Gastroesophageal sphincter (tissue), 3 donors: ENCODE results near the gene NRXN3.

ENCODE experiments used
- EP300 ChIP-seq: sonication (generic); formaldehyde crosslinking; IDR thresholded peaks from one replicate; pipeline ENCODE4 v1.6.1; 2017; ENCODE audit warnings: antibody characterized with exemption, mild to moderate bottlenecking
- POLR2AphosphoS5 ChIP-seq: sonication (generic); formaldehyde crosslinking; IDR thresholded peaks from one replicate; pipeline ENCODE4 v1.6.1; 2017; ENCODE audit warnings: antibody characterized with exemption
- TF ChIP-seq, protein P1 (sequence below), 4 experiments: fragments of 200-600 bp in 2 of 4; fragments of 450-650 bp in 2 of 4; sonication (generic) in 1 of 4; IDR thresholded peaks; one replicate each; pipeline ENCODE4 v1.5.1; 2017 to 2019; ENCODE audit warnings: antibody characterized with exemption in 4 of 4, mild to moderate bottlenecking in 2 of 4, moderate library complexity in 2 of 4

DNA sequence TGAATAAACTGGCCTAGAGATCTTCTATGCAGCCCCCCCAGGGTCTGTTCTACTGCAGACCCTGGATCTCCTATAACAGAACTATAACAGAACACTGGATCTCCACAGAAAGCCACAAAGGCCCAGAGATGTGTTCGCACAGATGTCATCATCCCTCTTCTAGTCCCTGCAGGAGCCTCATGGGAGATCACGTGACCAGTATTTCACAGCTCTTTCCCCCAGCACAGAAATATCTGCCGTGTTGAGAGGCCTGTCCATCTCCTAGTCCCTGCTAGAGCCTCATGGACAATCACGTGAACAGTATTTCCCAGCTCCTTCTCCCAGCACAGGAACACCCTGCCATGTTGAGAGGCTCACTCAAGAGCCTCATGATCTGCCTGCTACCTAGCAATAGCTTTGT, 331.7 kb downstream of the NRXN3 start:
- TF ChIP-seq, protein P1, sequence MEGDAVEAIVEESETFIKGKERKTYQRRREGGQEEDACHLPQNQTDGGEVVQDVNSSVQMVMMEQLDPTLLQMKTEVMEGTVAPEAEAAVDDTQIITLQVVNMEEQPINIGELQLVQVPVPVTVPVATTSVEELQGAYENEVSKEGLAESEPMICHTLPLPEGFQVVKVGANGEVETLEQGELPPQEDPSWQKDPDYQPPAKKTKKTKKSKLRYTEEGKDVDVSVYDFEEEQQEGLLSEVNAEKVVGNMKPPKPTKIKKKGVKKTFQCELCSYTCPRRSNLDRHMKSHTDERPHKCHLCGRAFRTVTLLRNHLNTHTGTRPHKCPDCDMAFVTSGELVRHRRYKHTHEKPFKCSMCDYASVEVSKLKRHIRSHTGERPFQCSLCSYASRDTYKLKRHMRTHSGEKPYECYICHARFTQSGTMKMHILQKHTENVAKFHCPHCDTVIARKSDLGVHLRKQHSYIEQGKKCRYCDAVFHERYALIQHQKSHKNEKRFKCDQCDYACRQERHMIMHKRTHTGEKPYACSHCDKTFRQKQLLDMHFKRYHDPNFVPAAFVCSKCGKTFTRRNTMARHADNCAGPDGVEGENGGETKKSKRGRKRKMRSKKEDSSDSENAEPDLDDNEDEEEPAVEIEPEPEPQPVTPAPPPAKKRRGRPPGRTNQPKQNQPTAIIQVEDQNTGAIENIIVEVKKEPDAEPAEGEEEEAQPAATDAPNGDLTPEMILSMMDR (IDR thresholded peaks at IDR 0.05): no peak
- TF ChIP-seq POLR2AphosphoS5: no peak
- TF ChIP-seq EP300: no peak
